Loucy (cell line): ENCODE measurements around the gene CTU2.

Experiments
- EZH2phosphoT487 ChIP-seq: fragments of 200-600 bp; IDR thresholded peaks from 2 replicates; pipeline ENCODE4 v1.6.1; 2018; ENCODE audit warnings: antibody characterized with exemption, mild to moderate bottlenecking, moderate library complexity, borderline replicate concordance
- TF ChIP-seq, protein P1 (sequence below): fragments of 200-600 bp; sonication (generic); conservative IDR thresholded peaks from 2 replicates; pipeline ENCODE4 v1.5.1; 2014; ENCODE audit warnings: mild to moderate bottlenecking, antibody characterized with exemption, low read length

DNA sequence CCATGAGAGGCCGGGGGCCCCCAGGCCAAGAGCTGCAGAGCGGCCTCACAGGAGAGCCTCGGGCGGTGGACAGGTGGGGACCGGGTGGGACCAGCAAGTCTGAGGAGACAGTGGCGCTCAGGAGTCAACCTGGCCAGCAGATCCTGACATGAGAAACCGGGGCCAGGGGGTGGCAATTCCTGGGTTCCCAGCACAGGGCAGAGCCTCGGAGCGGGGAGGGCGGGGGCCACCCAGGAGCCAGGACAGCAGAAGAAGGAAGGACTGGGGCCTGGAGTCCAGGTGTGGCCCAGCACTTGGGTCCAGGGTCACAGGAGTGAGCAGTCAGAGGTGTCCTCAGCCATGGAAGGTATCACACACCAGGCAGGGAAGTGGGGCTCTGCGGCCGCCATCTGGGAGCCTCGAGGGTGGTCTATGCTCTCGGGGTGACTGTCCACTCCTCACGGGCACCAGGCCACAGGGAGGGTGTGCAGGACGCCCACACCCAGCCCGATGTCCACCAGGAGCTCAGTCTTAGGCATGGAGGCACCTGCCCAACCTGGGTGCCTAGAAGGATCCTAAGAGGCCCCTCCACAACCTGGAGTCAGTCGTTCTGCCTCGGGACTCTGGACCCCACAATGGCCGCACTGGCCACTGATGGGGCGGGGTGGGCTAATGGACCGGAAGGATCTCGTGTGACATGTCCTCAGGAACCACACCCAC is 49.6 kb downstream of the CTU2 start:
- no peak for TF ChIP-seq EZH2phosphoT487
- TF ChIP-seq, protein P1, sequence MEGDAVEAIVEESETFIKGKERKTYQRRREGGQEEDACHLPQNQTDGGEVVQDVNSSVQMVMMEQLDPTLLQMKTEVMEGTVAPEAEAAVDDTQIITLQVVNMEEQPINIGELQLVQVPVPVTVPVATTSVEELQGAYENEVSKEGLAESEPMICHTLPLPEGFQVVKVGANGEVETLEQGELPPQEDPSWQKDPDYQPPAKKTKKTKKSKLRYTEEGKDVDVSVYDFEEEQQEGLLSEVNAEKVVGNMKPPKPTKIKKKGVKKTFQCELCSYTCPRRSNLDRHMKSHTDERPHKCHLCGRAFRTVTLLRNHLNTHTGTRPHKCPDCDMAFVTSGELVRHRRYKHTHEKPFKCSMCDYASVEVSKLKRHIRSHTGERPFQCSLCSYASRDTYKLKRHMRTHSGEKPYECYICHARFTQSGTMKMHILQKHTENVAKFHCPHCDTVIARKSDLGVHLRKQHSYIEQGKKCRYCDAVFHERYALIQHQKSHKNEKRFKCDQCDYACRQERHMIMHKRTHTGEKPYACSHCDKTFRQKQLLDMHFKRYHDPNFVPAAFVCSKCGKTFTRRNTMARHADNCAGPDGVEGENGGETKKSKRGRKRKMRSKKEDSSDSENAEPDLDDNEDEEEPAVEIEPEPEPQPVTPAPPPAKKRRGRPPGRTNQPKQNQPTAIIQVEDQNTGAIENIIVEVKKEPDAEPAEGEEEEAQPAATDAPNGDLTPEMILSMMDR = no peak
